TTC549 (cell line): ENCODE data around the gene ANKRD44.

ENCODE experiments used
- FAIRE-seq: peaks from 2 replicates; lab custom pipeline; 2012; peaks lifted over from hg19 to GRCh38; lab: Jason Lieb, UNC

The ANKRD44 gene

GRCh38 chr2:197141702-197142473 is 168.7 kb downstream of the ANKRD44 start:
- no peak for FAIRE-seq

GRCh38 chr2:197140045-197140444 is 170.5 kb downstream of the ANKRD44 start:
- no peak for FAIRE-seq

GRCh38 chr2:197138506-197138905 is 172.1 kb downstream of the ANKRD44 start:
- FAIRE-seq = no peak

GRCh38 chr2:197137826-197138477 is 172.6 kb downstream of the ANKRD44 start:
- no peak for FAIRE-seq

GRCh38 chr2:197137231-197137630 is 173.3 kb downstream of the ANKRD44 start:
- FAIRE-seq = no peak

GRCh38 chr2:197136452-197136851 is 174.1 kb downstream of the ANKRD44 start:
- no peak for FAIRE-seq

GRCh38 chr2:197135806-197136205 is 174.8 kb downstream of the ANKRD44 start:
- no peak for FAIRE-seq

- FAIRE-seq = no peak
These were observed 176.4 kb downstream of the ANKRD44 start for GRCh38 chr2:197134206-197134605.

- no peak for FAIRE-seq
These were observed 179.1 kb downstream of the ANKRD44 start for GRCh38 chr2:197131558-197131855.

- no peak for FAIRE-seq
These were observed 180.3 kb downstream of the ANKRD44 start for GRCh38 chr2:197130318-197130717.

GRCh38 chr2:197128897-197129296 is 181.7 kb downstream of the ANKRD44 start:
- no peak for FAIRE-seq

GRCh38 chr2:197128126-197128525 is 182.5 kb downstream of the ANKRD44 start:
- FAIRE-seq = no peak

- no peak for FAIRE-seq
These were observed 183.8 kb downstream of the ANKRD44 start for GRCh38 chr2:197126630-197127352.

- no peak for FAIRE-seq
These were observed 185.8 kb downstream of the ANKRD44 start for GRCh38 chr2:197124639-197125390.

- no peak for FAIRE-seq
These were observed 187.8 kb downstream of the ANKRD44 start for GRCh38 chr2:197122821-197123220.

GRCh38 chr2:197121756-197122385 is 188.7 kb downstream of the ANKRD44 start:
- no peak for FAIRE-seq

- no peak for FAIRE-seq
These were observed 189.3 kb downstream of the ANKRD44 start for GRCh38 chr2:197121255-197121654.

- no peak for FAIRE-seq
These were observed 194.2 kb downstream of the ANKRD44 start for GRCh38 chr2:197116306-197116879.

- no peak for FAIRE-seq
These were observed 195.3 kb downstream of the ANKRD44 start for GRCh38 chr2:197115325-197115724.

GRCh38 chr2:197113275-197113711 is 197.3 kb downstream of the ANKRD44 start:
- peak; percentile 94 for FAIRE-seq

- FAIRE-seq = no peak
These were observed 201.3 kb downstream of the ANKRD44 start for GRCh38 chr2:197109326-197109725.

GRCh38 chr2:197108758-197109157 is 201.8 kb downstream of the ANKRD44 start:
- no peak for FAIRE-seq
